GM12801 (cell line): ENCODE results near the gene EVL.

Source experiments
- TF ChIP-seq, protein P1 (sequence below): IDR thresholded peaks from one replicate; pipeline ENCODE4 v1.5.1; 2011; ENCODE audit warnings: control low read depth; ENCODE audit not compliant: insufficient read length; ENCODE audit errors: extremely low read depth

The EVL gene

DNA sequence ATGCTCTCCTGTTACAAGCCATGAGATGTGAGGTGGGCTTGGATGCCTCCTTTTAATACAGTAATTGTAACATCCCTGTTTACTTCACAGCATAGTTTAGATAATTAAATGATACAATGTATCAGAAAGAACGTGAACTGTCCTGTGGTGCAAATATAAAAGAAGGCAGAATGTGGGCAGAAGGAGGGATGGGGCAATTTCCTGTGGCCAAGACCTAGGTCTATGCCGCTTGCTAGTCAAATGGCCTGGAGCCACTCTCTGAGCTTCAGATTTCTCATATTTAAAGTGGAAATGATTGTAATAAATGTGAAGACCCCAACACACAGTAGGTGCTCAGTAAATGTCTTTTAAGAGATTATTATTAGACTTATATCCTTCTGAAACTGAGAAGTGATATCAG, 24.0 kb upstream of the EVL start:
- TF ChIP-seq, protein P1, sequence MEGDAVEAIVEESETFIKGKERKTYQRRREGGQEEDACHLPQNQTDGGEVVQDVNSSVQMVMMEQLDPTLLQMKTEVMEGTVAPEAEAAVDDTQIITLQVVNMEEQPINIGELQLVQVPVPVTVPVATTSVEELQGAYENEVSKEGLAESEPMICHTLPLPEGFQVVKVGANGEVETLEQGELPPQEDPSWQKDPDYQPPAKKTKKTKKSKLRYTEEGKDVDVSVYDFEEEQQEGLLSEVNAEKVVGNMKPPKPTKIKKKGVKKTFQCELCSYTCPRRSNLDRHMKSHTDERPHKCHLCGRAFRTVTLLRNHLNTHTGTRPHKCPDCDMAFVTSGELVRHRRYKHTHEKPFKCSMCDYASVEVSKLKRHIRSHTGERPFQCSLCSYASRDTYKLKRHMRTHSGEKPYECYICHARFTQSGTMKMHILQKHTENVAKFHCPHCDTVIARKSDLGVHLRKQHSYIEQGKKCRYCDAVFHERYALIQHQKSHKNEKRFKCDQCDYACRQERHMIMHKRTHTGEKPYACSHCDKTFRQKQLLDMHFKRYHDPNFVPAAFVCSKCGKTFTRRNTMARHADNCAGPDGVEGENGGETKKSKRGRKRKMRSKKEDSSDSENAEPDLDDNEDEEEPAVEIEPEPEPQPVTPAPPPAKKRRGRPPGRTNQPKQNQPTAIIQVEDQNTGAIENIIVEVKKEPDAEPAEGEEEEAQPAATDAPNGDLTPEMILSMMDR, result no peak

DNA sequence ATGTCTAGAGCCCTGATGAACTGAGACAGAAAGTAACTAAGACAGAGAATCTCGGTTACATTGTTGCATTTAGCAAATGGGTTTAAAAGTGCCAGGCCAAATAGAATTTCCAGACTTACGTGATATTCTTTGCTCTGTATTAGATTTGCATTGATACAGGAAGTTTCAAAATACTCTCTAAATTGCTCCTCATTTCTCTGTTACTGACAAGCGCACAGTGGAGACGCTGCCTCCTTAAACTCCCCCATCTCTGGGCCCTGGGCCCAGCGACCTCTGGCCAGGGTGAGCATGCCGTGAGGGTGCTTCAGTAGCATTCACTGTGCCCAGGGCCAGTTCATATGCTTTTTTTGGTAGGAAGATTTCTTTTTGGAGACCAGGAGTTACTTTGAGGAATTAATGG, 22.9 kb upstream of the EVL start:
- TF ChIP-seq, protein P1, result no peak

DNA sequence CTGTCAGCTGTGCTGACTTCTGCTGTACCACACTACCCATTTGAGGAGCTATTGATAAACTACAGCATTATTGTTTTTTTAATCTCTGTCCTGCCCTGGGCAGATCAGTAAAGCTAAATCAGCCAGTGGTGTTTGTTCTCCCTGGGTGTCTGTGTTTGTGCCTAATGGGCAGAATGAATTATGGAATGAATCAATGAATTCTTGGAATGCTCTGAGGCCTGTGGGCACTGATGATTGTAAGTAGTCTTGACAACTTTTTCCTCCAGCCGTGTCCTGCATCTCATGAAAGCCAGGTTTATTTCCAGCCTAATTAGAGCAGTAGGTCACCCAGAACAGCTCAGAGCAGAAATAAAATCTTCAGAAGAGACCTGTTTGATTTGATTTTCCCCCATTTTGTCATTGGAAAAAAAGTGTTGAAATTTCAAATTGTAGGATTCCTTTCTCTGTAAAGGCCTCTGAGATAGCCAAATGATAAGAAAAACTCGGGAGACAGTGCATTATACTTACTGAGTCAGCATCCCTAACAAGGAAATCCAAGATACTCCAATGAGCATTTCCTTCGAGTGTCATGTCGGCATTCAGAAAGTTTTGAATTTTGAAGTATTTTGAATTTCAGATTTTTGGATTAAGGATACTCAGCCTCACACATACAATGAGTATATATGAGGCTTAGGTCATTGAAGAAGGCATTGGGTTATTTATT, 19.4 kb upstream of the EVL start:
- TF ChIP-seq, protein P1, result no peak

DNA sequence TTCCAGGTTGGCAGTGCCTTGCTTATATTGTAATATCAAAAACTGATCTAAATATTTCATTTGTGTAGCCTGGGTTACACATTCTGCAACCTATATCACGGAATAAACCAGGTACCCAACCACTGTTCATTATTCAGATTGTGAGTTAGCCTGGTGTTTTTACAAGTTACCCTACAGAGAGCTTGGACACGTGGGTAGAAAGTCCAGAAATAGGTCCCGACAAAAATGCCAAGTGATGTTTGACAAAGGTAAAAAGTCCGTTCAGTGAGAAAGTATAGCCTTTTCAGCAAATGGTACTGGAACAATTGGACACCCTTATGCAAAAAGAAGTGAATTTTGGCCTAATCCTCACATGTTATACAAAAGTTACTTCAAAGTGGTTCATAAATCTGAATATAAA, 17.6 kb upstream of the EVL start:
- TF ChIP-seq, protein P1, result no peak

DNA sequence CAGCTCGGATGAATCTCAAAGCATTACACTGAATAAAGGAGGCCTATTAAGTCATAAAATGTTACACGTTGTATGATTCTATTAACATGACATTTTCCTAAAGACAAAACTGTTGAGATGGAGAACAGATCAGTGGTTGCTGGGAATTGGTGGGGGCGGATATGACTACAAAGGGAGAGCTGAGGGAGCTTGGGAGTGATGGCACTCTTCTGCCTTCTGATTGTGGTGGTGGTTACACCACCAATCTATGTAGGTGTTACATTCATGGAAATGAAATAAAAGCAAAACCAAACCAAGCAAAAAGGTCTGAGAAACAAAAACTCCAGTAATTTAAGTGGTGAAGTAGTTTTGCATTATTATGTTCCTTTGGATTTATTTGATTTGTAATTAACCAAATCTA, 16.4 kb upstream of the EVL start:
- TF ChIP-seq, protein P1, result no peak

DNA sequence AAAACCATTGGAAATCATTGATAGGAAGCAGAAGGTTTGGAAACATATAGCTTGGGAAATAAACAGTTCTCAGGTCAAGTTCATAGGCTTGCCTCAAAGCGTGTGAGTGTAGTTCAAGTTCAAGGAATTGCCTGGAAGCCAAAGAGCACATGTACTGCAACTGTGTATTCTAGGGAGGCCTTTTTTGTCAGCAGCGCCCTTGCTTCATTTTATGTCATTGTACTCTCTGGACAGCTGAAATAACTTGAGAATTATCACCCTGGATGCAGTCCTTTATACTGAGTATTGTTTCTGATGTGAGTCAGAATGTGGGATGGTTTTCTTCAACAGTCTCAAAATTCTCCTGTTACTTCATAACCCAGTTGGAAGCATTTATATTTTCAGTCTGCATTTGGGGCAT, 16.0 kb upstream of the EVL start:
- TF ChIP-seq, protein P1, result no peak

DNA sequence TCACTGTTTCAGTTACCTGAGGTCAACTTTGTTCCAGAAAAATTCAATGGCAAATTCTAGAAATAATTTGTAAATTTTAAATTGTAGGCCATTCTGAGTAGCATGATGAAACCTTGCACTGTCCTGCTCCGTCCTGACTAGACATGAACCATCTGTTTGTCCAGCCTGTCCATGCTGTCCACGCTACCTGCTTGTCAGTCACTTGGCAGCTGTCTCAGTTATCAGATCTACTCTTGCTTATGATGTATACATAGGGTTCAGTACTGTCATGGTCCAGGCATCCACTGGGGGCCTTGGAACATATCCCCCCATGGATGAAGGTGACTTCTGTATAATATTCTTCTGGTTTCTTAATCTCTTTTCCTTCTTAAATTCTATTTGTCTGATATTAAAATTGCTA, 14.1 kb upstream of the EVL start:
- TF ChIP-seq, protein P1, result no peak
